Cerebellar nuclear complex (tissue), 1 donor: ENCODE measurements around the gene SAP30BP.

Experiments
- DNase-seq, 2 experiments: peaks; one replicate each; lab custom pipeline; 2025; lab: John Stamatoyannopoulos, UW

The SAP30BP gene

GRCh38 chr17:75739174-75739573 lies 72.0 kb downstream of the SAP30BP start:
- DNase-seq, result no peak

- DNase-seq, result no peak
These were observed 72.7 kb downstream of the SAP30BP start for GRCh38 chr17:75739801-75740200.

GRCh38 chr17:75740215-75740614 lies 73.1 kb downstream of the SAP30BP start:
- no peak for DNase-seq

- no peak for DNase-seq
These were observed 73.5 kb downstream of the SAP30BP start for GRCh38 chr17:75740631-75741077.

GRCh38 chr17:75742337-75742736 lies 75.2 kb downstream of the SAP30BP start:
- no peak for DNase-seq

GRCh38 chr17:75743625-75744206 lies 76.6 kb downstream of the SAP30BP start:
- no peak for DNase-seq

- DNase-seq, result no peak
These were observed 81.6 kb downstream of the SAP30BP start for GRCh38 chr17:75748706-75749105.

- DNase-seq, result peak in 1 of 2 experiments; percentile 60
These were observed 82.6 kb downstream of the SAP30BP start for GRCh38 chr17:75749545-75750389.

GRCh38 chr17:75750661-75751423 lies 83.7 kb downstream of the SAP30BP start:
- DNase-seq, result no peak

GRCh38 chr17:75751676-75752404 lies 84.7 kb downstream of the SAP30BP start:
- no peak for DNase-seq

GRCh38 chr17:75752405-75752709 lies 85.2 kb downstream of the SAP30BP start:
- DNase-seq, result no peak

GRCh38 chr17:75752802-75753513 lies 85.8 kb downstream of the SAP30BP start:
- no peak for DNase-seq

GRCh38 chr17:75753514-75754377 lies 86.6 kb downstream of the SAP30BP start:
- no peak for DNase-seq

GRCh38 chr17:75754378-75755204 lies 87.5 kb downstream of the SAP30BP start:
- no peak for DNase-seq

GRCh38 chr17:75755205-75755901 lies 88.2 kb downstream of the SAP30BP start:
- DNase-seq, result no peak

- DNase-seq, result no peak
These were observed 88.9 kb downstream of the SAP30BP start for GRCh38 chr17:75755990-75756389.

- no peak for DNase-seq
These were observed 89.4 kb downstream of the SAP30BP start for GRCh38 chr17:75756451-75757085.

GRCh38 chr17:75757086-75757681 lies 90.0 kb downstream of the SAP30BP start:
- DNase-seq, result no peak
